ENCODE results near the gene MATCAP1. TPM values are rescaled to one million over a fixed set of nuclear protein-coding genes. Genes with fewer than 3 reads are reported as not detected.

Gene MATCAP1
- total and polyA plus RNA-seq, 8 donors: 36.8 to 66.9 (median 57.0) TPM

- Histone ChIP-seq H3K4me3 (no peak overlapping the region), H3K9me3 (no peaks in the 10 kb centered on the region), H3K27ac (no peak overlapping the region), H3K36me3 (peaks cover 0 to 59% of the 10 kb centered on the region in 2 donors), H3K4me1 (peaks cover 0 to 25% of the 10 kb centered on the region in 2 donors), H3K27me3 (peaks cover 0 to 31% of the 10 kb centered on the region in 2 donors)
- DNase-seq (no peak), ATAC-seq (no peak)
- intact Hi-C loops (cut with DNase I): no loop called here
- TF ChIP-seq, protein P1, sequence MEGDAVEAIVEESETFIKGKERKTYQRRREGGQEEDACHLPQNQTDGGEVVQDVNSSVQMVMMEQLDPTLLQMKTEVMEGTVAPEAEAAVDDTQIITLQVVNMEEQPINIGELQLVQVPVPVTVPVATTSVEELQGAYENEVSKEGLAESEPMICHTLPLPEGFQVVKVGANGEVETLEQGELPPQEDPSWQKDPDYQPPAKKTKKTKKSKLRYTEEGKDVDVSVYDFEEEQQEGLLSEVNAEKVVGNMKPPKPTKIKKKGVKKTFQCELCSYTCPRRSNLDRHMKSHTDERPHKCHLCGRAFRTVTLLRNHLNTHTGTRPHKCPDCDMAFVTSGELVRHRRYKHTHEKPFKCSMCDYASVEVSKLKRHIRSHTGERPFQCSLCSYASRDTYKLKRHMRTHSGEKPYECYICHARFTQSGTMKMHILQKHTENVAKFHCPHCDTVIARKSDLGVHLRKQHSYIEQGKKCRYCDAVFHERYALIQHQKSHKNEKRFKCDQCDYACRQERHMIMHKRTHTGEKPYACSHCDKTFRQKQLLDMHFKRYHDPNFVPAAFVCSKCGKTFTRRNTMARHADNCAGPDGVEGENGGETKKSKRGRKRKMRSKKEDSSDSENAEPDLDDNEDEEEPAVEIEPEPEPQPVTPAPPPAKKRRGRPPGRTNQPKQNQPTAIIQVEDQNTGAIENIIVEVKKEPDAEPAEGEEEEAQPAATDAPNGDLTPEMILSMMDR (IDR thresholded peaks at IDR 0.05): no peak
These were observed 35.0 kb downstream of the MATCAP1 start for GRCh38 chr16:67148656-67149275.

DNA sequence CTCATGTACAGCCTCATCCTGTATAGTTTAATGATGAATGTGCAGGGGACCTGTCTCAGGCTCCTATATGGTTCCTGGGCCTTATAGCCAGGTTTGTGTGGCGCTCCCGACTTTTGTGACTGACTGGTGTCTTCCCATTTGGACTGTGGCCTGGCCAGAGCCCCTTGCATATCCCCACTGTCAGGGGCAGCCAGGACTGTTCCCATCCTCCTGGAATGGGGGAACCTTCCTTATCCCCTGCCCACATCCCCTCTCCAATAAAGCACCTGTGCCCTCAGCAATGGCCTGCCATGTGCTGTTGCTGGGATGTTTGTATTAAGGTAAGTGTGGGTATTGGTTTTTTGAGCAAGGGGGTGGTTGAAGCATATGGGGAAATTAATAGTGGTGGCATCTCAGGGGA, 35.5 kb downstream of the MATCAP1 start:
- no peak overlapping the region for H3K27ac ChIP-seq
- TF ChIP-seq, protein P1 (IDR thresholded peaks at IDR 0.05): no peak
- intact Hi-C loops (cut with DNase I): no loop called here
- no peak overlapping the region for H3K4me3 ChIP-seq
- peaks cover 0 to 25% of the 10 kb centered on the region in 2 donors for H3K4me1 ChIP-seq
- H3K36me3 ChIP-seq: peaks cover 0 to 64% of the 10 kb centered on the region in 2 donors
- DNase-seq (no peak), ATAC-seq (no peak)
- H3K9me3 ChIP-seq: no peaks in the 10 kb centered on the region
- H3K27me3 ChIP-seq: peaks cover 0 to 31% of the 10 kb centered on the region in 2 donors

- TF ChIP-seq, protein P1 (IDR thresholded peaks at IDR 0.05): no peak
- peaks cover 0 to 25% of the 10 kb centered on the region in 2 donors for H3K4me1 ChIP-seq
- DNase-seq (no peak), ATAC-seq (no peak)
- H3K36me3 ChIP-seq: peaks cover 0 to 71% of the 10 kb centered on the region in 2 donors
- no peaks in the 10 kb centered on the region for H3K9me3 ChIP-seq
- H3K4me3 ChIP-seq: no peak overlapping the region
- H3K27me3 ChIP-seq: peaks cover 0 to 31% of the 10 kb centered on the region in 2 donors
- no peak overlapping the region for H3K27ac ChIP-seq
- intact Hi-C loops (cut with DNase I): no loop called here
These were observed 36.2 kb downstream of the MATCAP1 start for GRCh38 chr16:67147437-67148140.

- H3K36me3 ChIP-seq: peaks cover 0 to 79% of the 10 kb centered on the region in 2 donors
- H3K27me3 ChIP-seq: peaks cover 0 to 26% of the 10 kb centered on the region in 2 donors
- TF ChIP-seq, protein P1 (IDR thresholded peaks at IDR 0.05): no peak
- ATAC-seq: no peak
- H3K9me3 ChIP-seq: no peaks in the 10 kb centered on the region
- peaks cover 0 to 23% of the 10 kb centered on the region in 2 donors for H3K4me1 ChIP-seq
- no peak overlapping the region for H3K4me3 ChIP-seq
- intact Hi-C loops (cut with DNase I): no loop called here
- H3K27ac ChIP-seq: no peak overlapping the region
- no peak for DNase-seq
These were observed 37.0 kb downstream of the MATCAP1 start for GRCh38 chr16:67146523-67147357.
